G401.6 (cell line): ENCODE data around the gene GYS2.

Experiments used
- FAIRE-seq: peaks from 2 replicates; lab custom pipeline; 2012; peaks lifted over from hg19 to GRCh38; lab: Jason Lieb, UNC

Gene GYS2

GRCh38 chr12:21502164-21502496 is 102.5 kb downstream of the GYS2 start:
- no peak for FAIRE-seq

- FAIRE-seq, result peak; percentile 98
Observed at GRCh38 chr12:21501258-21502163, 103.1 kb downstream of the GYS2 start, which contains the start of the genes GOLT1B and RECQL. Gene GOLT1B (plus strand): TSS chr12:21501789. CDS start chr12:21501924, 135 bp downstream. Gene RECQL (minus strand): TSS chr12:21501635. CDS start chr12:21499570, 2,065 bp downstream.

- FAIRE-seq, result no peak
Observed at GRCh38 chr12:21500786-21501257, 103.8 kb downstream of the GYS2 start.

GRCh38 chr12:21499765-21500164 is 104.9 kb downstream of the GYS2 start:
- FAIRE-seq, result no peak
